Stimulated activated CD4-positive, alpha-beta T cell treated with anti-CD3 and anti-CD28 coated beads, TNF-alpha, amount 100 ng/mL, for 4 hours (primary cell): ENCODE measurements around the gene C10orf62.
"Not testable (repeated sequence)": the region's sequence is repeated elsewhere in the genome, so short reads cannot be mapped to it uniquely, and the experiment has no call there.

ENCODE experiments used
- DNase-seq, 3 experiments: peaks; one replicate each; pipeline ENCODE4 v3.0.0-alpha.2; 2020; ENCODE audit warnings: low read depth in 3 of 3

C10orf62 gene

GRCh38 chr10:97564776-97565175, 24.7 kb upstream of the C10orf62 start:
- no peak for DNase-seq

GRCh38 chr10:97566336-97566996, 23.1 kb upstream of the C10orf62 start:
- DNase-seq = no peak

- no peak for DNase-seq
These were observed 21.6 kb upstream of the C10orf62 start for GRCh38 chr10:97567891-97568290.

- DNase-seq = no peak
These were observed 19.3 kb upstream of the C10orf62 start for GRCh38 chr10:97570146-97570788.

- DNase-seq = no peak
These were observed 18.6 kb upstream of the C10orf62 start for GRCh38 chr10:97570789-97571471.

GRCh38 chr10:97571622-97572021, 17.9 kb upstream of the C10orf62 start:
- DNase-seq = no peak

- peak; percentile 21 to 23 (median 22) for DNase-seq
These were observed 17.1 kb upstream of the C10orf62 start, which contains the start of gene ANKRD2 for GRCh38 chr10:97572214-97572989. ANKRD2 (plus strand) TSS chr10:97572779; CDS start chr10:97572789, 10 bp downstream.

GRCh38 chr10:97573021-97573420, 16.5 kb upstream of the C10orf62 start:
- no peak for DNase-seq

GRCh38 chr10:97573672-97574071, 15.8 kb upstream of the C10orf62 start:
- DNase-seq = no peak

- DNase-seq = no peak
These were observed 15.0 kb upstream of the C10orf62 start for GRCh38 chr10:97574374-97575126.

- DNase-seq = no peak
These were observed 14.3 kb upstream of the C10orf62 start for GRCh38 chr10:97575127-97575668.

GRCh38 chr10:97576487-97576886, 13.0 kb upstream of the C10orf62 start:
- DNase-seq = not testable (repeated sequence)

GRCh38 chr10:97577701-97578100, 11.8 kb upstream of the C10orf62 start:
- DNase-seq = no peak

GRCh38 chr10:97578171-97578844, 11.2 kb upstream of the C10orf62 start:
- no peak for DNase-seq

GRCh38 chr10:97580421-97581367, 8.8 kb upstream of the C10orf62 start:
- DNase-seq = no peak

- DNase-seq = no peak
These were observed 7.4 kb upstream of the C10orf62 start for GRCh38 chr10:97582169-97582568.

- no peak for DNase-seq
These were observed 6.0 kb upstream of the C10orf62 start for GRCh38 chr10:97583476-97583875.

- DNase-seq = no peak
These were observed 5.3 kb upstream of the C10orf62 start, which contains the start of gene HOGA1 for GRCh38 chr10:97584060-97584797. HOGA1 (plus strand) TSS chr10:97584389; CDS start chr10:97584704, 315 bp downstream.
